Breast epithelium (tissue), 3 donors: Measurements from ENCODE around the gene RIMBP2.

Source experiments
- POLR2A ChIP-seq: fragments of 450-650 bp; IDR thresholded peaks from one replicate; pipeline ENCODE4 v1.6.1; 2016; ENCODE audit warnings: antibody characterized with exemption, mild to moderate bottlenecking, moderate library complexity
- POLR2AphosphoS5 ChIP-seq, 3 donors: sonication (generic); formaldehyde crosslinking; IDR thresholded peaks; one replicate each; pipeline ENCODE4 v1.6.1; 2017; ENCODE audit warnings: antibody characterized with exemption in 3 of 3
- TF ChIP-seq, protein P1 (sequence below), 3 donors: fragments of 450-650 bp; IDR thresholded peaks; one replicate each; pipeline ENCODE4 v1.5.1; 2016 to 2017; ENCODE audit warnings: antibody characterized with exemption in 3 of 3, mild to moderate bottlenecking in 3 of 3, moderate library complexity in 3 of 3

- TF ChIP-seq, protein P1, sequence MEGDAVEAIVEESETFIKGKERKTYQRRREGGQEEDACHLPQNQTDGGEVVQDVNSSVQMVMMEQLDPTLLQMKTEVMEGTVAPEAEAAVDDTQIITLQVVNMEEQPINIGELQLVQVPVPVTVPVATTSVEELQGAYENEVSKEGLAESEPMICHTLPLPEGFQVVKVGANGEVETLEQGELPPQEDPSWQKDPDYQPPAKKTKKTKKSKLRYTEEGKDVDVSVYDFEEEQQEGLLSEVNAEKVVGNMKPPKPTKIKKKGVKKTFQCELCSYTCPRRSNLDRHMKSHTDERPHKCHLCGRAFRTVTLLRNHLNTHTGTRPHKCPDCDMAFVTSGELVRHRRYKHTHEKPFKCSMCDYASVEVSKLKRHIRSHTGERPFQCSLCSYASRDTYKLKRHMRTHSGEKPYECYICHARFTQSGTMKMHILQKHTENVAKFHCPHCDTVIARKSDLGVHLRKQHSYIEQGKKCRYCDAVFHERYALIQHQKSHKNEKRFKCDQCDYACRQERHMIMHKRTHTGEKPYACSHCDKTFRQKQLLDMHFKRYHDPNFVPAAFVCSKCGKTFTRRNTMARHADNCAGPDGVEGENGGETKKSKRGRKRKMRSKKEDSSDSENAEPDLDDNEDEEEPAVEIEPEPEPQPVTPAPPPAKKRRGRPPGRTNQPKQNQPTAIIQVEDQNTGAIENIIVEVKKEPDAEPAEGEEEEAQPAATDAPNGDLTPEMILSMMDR (IDR thresholded peaks at IDR 0.05): no peak
- no peak for TF ChIP-seq POLR2AphosphoS5 (IDR thresholded peaks at IDR 0.05)
- no peak for TF ChIP-seq POLR2A
Observed at GRCh38 chr12:130356222-130356621, 359.9 kb downstream of the RIMBP2 start.
